GM12801 (cell line): ENCODE results near the gene HMMR.

Source experiments
- TF ChIP-seq, protein P1 (sequence below): IDR thresholded peaks from one replicate; pipeline ENCODE4 v1.5.1; 2011; ENCODE audit warnings: control low read depth; ENCODE audit not compliant: insufficient read length; ENCODE audit errors: extremely low read depth

HMMR gene

DNA sequence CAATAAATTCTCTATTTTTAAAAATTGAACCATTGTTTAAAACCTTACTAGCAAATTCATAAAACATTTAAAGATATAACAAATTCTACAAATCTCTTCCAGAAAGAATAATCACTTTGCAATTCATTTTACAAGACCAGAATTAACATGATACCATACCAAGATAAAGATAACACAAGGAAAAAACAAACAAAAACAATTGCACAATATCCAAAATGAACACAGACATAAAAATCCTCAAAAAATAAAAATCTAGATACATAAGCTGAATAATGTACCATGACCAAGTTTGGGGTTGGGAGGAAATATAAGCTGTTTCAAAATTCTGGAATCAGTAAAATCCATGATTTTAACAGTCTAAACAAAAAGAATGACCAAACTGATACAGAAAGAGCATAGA lies 11.9 kb upstream of the HMMR start:
- TF ChIP-seq, protein P1, sequence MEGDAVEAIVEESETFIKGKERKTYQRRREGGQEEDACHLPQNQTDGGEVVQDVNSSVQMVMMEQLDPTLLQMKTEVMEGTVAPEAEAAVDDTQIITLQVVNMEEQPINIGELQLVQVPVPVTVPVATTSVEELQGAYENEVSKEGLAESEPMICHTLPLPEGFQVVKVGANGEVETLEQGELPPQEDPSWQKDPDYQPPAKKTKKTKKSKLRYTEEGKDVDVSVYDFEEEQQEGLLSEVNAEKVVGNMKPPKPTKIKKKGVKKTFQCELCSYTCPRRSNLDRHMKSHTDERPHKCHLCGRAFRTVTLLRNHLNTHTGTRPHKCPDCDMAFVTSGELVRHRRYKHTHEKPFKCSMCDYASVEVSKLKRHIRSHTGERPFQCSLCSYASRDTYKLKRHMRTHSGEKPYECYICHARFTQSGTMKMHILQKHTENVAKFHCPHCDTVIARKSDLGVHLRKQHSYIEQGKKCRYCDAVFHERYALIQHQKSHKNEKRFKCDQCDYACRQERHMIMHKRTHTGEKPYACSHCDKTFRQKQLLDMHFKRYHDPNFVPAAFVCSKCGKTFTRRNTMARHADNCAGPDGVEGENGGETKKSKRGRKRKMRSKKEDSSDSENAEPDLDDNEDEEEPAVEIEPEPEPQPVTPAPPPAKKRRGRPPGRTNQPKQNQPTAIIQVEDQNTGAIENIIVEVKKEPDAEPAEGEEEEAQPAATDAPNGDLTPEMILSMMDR = no peak

DNA sequence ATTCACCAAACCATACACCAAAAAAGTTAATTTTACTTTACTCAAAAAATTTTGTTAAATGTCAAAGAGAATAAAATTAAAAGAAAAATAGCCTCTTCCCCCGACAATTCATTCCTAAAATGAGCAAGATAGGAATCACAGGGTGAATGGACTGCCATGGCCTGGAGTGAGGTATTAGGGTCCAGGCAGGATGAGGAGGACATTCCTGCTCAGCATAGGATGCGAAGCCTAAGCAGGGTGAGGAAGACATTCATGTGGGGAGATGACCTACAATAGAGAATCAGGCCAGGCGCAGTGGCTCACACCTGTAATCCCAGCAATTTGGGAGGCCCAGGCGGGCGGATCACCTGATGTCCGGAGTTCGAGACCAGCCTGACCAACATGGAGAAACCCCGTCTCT lies 8.9 kb upstream of the HMMR start:
- TF ChIP-seq, protein P1 = no peak

DNA sequence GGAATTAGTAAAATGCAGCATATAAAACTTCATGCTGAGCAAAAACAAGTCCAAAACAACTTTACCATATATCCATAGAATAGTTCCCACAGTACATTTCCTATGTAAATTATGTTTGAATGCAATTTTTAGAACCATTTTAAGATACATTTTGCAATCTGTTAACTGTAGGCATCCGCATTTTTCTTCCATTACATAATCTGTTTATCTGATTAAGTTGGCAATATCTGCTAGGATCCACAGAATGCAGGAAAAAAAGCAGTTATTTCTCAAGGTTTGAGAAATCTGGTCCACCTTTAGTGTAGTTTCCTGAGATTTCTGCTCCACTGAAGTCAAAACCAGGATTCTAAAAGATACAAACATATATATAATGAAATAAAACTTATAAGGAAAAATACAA lies 6.7 kb upstream of the HMMR start:
- TF ChIP-seq, protein P1 = no peak

GRCh38 chr5:163456029-163456589 lies 4.3 kb upstream of the HMMR start:
- TF ChIP-seq, protein P1 = no peak

GRCh38 chr5:163456840-163457239 lies 3.6 kb upstream of the HMMR start:
- TF ChIP-seq, protein P1 = no peak

DNA sequence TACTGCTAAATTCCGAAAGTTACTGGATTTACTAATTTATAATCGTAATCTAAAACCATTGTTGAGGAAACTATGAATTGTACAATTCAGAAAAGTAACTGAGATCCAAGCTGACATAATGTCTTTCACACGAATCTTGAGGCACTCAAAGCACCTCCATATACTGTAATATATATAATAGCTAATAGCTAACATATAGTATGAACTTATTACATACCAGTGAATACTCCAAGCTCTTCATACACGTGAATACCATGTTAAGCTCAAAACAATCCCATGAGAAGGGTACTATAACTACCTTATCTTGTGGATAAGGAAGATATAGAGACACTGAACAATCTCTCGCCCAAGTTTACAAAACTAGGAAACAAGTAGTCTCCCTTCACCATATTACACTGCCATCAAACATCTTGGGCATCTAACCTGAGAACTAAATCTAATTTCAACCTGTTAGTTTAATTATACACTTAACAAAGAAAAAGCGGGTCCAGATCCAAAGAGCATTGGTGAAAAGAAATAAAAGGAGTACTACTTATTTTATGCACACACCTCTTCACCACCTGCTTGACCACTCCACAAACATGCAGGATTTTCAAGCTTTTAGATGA lies 1.6 kb upstream of the HMMR start:
- TF ChIP-seq, protein P1 = no peak

GRCh38 chr5:163459462-163459818 lies 992 bp upstream of the HMMR start:
- TF ChIP-seq, protein P1 = no peak
